Activated CD4-positive, CD25-positive, alpha-beta regulatory T cell treated with anti-CD3 and anti-CD28 coated beads, Interleukin-2, amount 50 U/mL, for 24 hours (primary cell): ENCODE data around the gene GDF2.

Experiments used
- ATAC-seq, 2 donors: fragments of 150-1000 bp; cut with Tn5 transposase; one replicate each; pipeline ENCODE4 v1.10.0; 2021; ENCODE audit warnings: mild to moderate bottlenecking in 1 of 2, moderate library complexity in 1 of 2

Gene GDF2

GRCh38 chr10:47354165-47354564, 31.9 kb downstream of the GDF2 start:
- no peak for ATAC-seq

GRCh38 chr10:47354900-47355299, 32.6 kb downstream of the GDF2 start:
- ATAC-seq: no peak

DNA sequence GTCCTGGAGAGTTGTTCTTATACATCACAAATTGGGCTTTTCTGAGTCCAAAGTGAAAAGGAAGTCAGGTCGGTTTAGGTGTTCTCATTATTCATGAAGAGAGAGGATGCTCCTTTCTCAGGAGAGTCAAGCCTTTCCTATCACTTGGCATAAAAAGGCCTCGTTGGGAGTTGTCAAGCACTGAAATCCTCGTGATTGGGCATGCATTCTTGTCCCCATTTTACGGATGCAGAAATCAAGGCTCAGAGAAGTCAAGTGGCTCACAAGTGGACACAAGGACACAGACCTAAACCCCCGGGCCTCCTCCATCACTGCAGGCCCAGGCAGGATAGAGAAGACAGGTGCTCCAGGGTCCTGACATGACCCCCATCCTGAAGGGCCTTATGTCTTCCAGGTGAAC, 34.5 kb downstream of the GDF2 start:
- ATAC-seq: no peak

DNA sequence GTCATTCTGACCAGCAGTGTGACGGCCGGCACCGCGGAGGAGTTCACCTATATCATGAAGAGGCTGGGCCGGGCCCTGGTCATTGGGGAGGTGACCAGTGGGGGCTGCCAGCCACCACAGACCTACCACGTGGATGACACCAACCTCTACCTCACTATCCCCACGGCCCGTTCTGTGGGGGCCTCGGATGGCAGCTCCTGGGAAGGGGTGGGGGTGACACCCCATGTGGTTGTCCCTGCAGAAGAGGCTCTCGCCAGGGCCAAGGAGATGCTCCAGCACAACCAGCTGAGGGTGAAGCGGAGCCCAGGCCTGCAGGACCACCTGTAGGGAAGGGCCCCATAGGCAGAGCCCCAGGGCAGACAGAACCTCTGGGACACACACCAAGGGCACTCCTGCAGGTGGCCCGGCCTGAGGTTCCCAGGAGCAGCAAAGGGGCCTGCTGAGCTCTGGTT, 34.9 kb downstream of the GDF2 start:
- ATAC-seq: no peak

DNA sequence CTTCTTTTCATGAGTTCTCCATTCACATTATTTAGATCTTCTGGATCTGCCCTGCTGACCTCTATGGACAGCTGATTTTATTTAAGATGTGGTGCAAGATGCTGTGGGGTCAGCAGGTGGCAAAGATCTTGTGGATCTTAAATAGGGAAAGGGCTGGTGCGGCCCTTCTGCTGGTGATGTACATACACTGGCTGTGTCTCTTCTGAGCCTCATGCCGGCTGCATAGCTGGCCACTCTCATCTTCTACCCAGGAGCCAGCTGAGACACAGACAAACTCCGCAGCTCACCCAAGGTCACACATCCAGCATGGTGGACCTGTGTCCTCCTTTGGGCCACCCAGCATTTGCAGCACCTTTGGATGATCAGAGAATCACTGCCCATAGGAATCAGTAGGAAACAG, 35.7 kb downstream of the GDF2 start:
- ATAC-seq: no peak

GRCh38 chr10:47358457-47358856, 36.2 kb downstream of the GDF2 start:
- ATAC-seq: no peak

- ATAC-seq: no peak
These were observed 36.8 kb downstream of the GDF2 start for GRCh38 chr10:47359101-47359500.

- ATAC-seq: no peak
These were observed 37.6 kb downstream of the GDF2 start for GRCh38 chr10:47359626-47360418.

- ATAC-seq: no peak
These were observed 38.3 kb downstream of the GDF2 start for GRCh38 chr10:47360419-47361040.

GRCh38 chr10:47361293-47361692, 39.0 kb downstream of the GDF2 start:
- no peak for ATAC-seq

DNA sequence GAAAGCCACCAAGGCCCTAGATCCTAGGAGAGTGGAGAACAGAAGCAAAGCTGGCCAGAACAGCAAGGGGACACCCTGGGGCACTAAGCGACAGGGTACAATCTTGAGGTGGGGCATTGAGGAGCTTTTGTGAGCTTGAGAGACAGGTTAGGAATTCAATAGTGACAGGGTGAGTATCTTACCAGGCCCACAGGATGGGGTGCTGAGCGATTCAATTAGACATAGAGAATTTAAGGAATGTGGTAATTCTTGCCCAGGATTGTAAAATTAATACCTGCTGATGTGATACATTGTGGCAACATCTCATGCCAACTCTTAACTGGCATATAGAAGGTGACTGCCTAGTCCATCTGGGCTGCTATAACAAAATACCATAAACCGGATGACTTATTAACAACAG, 39.9 kb downstream of the GDF2 start:
- no peak for ATAC-seq

DNA sequence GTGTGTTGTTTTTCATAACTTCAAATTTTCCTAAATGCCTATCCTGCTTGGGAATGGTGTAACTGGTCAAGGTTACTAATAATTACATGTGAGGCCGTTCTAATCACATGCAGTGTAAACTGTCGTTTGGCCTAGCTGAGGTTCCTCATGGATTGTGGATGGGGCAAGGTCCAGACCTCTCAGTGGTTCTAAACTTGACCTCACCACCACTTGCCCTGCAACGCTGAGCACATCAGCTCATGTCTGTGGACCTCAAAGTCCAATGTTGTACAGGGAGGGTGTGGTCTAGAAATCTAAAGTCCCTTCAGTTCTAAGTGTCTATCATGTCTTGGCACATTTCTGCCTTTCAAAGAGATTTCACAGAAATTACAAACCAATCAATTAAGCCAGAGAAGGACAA, 41.5 kb downstream of the GDF2 start:
- no peak for ATAC-seq

DNA sequence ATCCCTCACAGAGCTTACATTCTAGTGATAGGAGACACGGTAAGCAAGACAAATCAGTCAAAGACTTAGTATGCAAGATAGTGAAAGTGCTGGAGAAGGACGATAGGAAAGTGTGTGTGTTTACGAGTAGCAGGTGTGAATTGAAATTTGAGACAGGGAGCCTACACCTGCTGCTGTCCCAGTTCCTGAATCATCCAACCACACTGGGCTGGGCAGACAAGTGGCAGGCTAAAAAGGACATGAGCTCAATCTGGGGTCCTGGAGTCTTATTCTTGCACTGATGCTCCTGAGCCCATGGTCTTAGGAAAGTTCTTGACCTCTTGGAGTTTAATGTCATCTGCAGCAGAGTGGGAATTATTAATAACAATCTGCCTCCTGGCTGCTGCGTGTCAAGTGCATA, 42.1 kb downstream of the GDF2 start:
- ATAC-seq: no peak

DNA sequence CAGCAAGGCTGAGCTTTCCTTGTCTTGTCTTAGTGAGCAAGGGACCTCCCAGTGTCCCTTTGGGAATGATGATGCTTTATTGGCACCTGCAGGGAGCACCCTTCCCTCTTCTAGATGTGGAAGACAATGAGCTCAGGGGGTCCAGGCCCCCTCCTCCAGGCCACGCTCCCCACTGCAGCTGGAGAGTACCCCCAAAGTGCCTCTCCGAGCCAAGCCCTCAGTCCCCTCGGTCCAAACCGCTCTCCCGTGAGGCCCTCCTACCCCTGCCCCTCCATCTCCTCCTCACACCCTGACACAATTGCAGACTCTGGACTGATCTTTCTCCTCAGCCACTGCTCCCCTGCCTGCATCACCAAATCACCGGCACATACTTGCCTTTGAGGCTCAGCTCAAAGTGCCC, 42.7 kb downstream of the GDF2 start:
- ATAC-seq: no peak

DNA sequence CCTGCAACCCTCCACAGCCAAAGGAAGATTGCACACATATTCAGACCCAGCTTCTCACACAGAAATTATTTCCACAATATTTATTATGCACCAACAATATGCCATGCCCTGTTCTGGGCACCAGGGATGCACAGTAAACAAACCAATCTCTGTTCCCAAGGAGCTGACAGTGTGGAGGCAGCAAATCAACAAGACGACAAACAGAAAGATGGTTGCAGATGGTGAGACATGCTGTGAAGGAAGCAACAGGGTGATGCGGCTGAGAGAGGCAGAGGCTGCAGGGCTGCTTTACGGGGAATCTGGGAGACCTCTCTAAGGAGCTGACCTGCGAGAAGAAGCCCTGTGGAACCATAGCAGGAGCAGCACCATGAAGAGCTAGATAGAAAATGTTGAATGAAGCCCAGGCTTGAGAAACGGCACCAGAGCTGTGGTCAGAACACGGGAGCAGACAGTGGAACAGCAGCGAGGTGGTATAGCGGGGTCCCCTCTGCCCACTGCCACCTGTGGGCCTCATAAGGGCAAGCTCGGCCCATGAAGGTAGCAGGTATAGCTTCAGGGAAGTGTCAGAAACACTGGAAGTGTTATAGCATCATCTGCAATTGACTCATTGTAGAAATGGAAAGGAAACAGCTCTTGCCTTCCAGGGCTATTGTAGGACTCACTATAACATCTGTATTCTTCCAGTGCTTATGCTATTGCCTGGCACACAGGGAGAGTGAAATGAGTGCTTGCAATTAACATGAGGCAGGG, 43.4 kb downstream of the GDF2 start:
- ATAC-seq: no peak

DNA sequence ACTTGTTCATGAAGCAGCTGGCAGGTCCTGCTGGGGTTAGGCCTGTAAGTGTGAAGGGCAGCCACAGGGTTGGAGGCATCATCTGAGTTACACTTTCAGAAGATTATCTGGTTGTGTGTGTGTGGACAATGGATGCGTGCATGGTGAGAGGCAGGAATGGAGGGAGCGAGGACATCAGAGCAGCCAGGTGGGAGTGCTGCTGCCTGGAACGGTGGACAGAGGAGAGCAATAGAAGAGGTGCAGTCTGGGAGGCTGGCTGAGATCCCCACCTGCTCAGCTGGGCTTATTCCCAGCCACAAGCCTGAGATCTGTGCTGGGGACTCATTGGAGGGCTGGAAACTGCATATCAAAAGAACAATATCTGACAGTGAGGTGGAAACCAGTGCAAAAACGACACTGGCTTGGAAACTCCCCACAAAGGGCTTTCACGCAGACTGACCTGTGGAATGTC, 44.0 kb downstream of the GDF2 start:
- no peak for ATAC-seq

GRCh38 chr10:47366731-47367460, 44.6 kb downstream of the GDF2 start:
- ATAC-seq: no peak

GRCh38 chr10:47367646-47368045, 45.4 kb downstream of the GDF2 start:
- no peak for ATAC-seq

DNA sequence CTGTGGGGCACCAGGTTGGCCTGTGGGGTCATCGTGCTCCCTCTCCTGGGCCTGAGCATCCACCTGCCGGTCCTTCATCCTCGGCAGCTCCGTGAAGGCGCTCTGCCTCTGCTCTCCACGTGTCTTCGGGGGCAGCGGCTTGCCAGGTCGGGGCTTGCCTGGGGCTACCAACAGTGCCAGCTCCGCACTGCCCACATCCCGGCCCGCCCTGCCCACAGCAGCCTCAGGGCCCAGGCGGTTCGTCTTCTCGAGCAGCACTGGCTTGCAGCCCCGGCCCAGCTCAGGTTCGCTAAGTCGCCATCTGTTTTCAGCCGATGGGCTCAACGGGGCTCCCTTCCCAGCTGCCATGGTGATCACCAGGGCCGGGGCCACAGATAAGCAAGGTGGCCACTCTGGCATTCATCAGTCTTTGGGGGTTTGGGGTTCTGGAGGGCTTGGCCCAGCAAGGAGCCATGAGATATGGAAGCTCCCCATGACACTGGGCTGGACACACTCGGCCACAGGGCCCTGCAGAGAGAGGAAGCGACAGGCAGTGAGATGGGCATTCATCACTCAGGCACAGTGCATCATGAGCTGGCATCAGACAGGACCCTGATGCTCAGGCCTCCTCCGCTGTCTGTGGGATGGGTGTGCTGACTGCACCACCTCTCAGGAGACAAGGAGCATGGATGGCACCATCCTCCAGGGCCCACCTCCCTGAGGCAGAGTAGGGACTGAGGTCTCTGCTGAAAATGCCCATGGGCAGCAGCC, 46.4 kb downstream of the GDF2 start:
- no peak for ATAC-seq

DNA sequence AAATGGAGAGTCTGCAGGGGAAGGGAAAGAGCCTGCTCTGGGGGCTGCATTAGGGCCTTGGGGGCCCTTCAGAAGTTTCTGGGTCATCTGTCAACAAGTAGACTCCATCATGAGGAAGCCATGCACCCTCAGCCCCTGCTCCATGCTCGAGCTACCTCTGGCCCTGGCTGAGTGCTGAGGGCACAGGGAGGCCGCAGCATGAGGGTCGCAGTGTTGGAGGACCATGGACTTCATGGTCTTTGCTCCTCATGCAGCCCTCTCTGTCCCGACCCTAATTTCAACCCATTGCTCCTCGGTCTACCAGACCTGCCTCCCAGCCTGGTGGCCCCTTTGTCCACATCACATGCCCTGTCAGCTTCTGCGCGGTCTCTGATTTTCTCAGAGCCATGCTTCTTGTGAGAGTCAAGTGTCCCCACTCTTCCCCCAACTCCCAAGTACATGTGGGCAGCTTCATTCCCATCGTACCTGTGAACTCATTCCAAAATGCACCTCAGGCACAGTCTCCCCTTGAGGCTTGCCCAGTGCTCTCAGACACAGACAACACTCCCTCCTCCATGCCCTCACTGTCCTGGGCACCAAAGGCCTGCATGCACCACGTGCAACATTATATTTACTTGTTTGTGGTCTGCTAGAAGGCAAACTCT, 47.1 kb downstream of the GDF2 start:
- ATAC-seq: no peak

- no peak for ATAC-seq
These were observed 47.9 kb downstream of the GDF2 start for GRCh38 chr10:47370015-47370767.
